Suprapubic skin (tissue), 4 donors: ENCODE results near the gene FAF2.

Source experiments
- CTCF ChIP-seq, 2 donors: fragments of 200-600 bp in 1 of 2; fragments of 450-650 bp in 1 of 2; sonication (generic) in 1 of 2; IDR thresholded peaks; one replicate each; pipeline ENCODE4 v1.5.1; 2016 to 2019; ENCODE audit warnings: antibody characterized with exemption in 2 of 2, mild to moderate bottlenecking in 1 of 2, moderate library complexity in 1 of 2
- EP300 ChIP-seq: sonication (generic); formaldehyde crosslinking; IDR thresholded peaks from one replicate; pipeline ENCODE4 v1.6.1; 2017; ENCODE audit warnings: antibody characterized with exemption
- POLR2A ChIP-seq, 2 donors: fragments of 450-650 bp; IDR thresholded peaks; one replicate each; pipeline ENCODE4 v1.6.1; 2017; ENCODE audit warnings: antibody characterized with exemption in 2 of 2, mild to moderate bottlenecking in 2 of 2, moderate library complexity in 2 of 2
- POLR2AphosphoS5 ChIP-seq, 3 donors: sonication (generic); formaldehyde crosslinking; IDR thresholded peaks; one replicate each; pipeline ENCODE4 v1.6.1; 2017; ENCODE audit warnings: antibody characterized with exemption in 3 of 3

- TF ChIP-seq CTCF (IDR thresholded peaks at IDR 0.05) (no peak), POLR2A (IDR thresholded peaks at IDR 0.05) (no peak), EP300 (no peak), POLR2AphosphoS5 (IDR thresholded peaks at IDR 0.05) (no peak)
These were observed 94.0 kb downstream of the FAF2 start for GRCh38 chr5:176542135-176542595.
